Measurements from ENCODE around the gene CASP10. TPM values are rescaled to one million over a fixed set of nuclear protein-coding genes. Genes with fewer than 3 reads are reported as not detected.

The CASP10 gene
- total and polyA plus RNA-seq, 2 of the 13 experiments (the other 11 are each of a cell fraction or from before 2014, with no cell fraction given): 22.2 to 23.8 TPM

- in situ Hi-C loops (cut with HindIII; ENCODE audit: extremely low pct_ligation_motif_present, low pct_unique_long_range_greater_than_20kb) (no loop called here), intact Hi-C loops (cut with micrococcal nuclease; ENCODE audit: unreplicated experiment) (no loop called here)
- peaks cover 22 to 49% of the 10 kb centered on the region in 2 experiments for H3K36me3 ChIP-seq (replicated peaks in 1 of 2; ENCODE audit: control insufficient read depth in 1 of 2, insufficient read depth in 2 of 2, low read length in 2 of 2)
- no peaks in the 10 kb centered on the region for H3K27me3 ChIP-seq (ENCODE audit: control insufficient read depth in 1 of 2, insufficient read depth in 2 of 2, low read length in 2 of 2)
- no peak overlapping the region for H2AFZ ChIP-seq (ENCODE audit: low read length)
- ChIA-PET CTCF (ENCODE audit: low intra/inter-chr PET ratio, low total read pairs) (no interaction called here), POLR2A (no interaction called here)
- no peak overlapping the region for H3K27ac ChIP-seq (ENCODE audit: extremely low read length, insufficient read depth, low read length)
- H3K4me2 ChIP-seq (ENCODE audit: low read depth, low read length): no peak overlapping the region
- 95% methylated on average over 2 of the region's 2 CpGs for WGBS (ENCODE audit: low lambda C conversion rate)
- no peaks in the 10 kb centered on the region for H4K20me1 ChIP-seq (ENCODE audit: insufficient read depth, low read length)
- H3K9ac ChIP-seq (ENCODE audit: insufficient read depth, low read depth, low read length): no peak overlapping the region
- DNase-seq (ENCODE audit: low spot score): peak; percentile 30
- TF ChIP-seq ZNF550 (CRISPR knock-in tag; IDR thresholded peaks at IDR 0.05; ENCODE audit: borderline replicate concordance) (no peak), ZNF644 (CRISPR knock-in tag; IDR thresholded peaks at IDR 0.05; ENCODE audit: low read depth) (no peak)
- H3K79me2 ChIP-seq (ENCODE audit: insufficient read depth, low read length): no peaks in the 10 kb centered on the region
- no TSS peak for BruUV-seq (replicated peaks)
- FAIRE-seq: no peak
- H3K9me3 ChIP-seq (ENCODE audit: low read length): no peaks in the 10 kb centered on the region
- H3K4me3 ChIP-seq (replicated peaks in 1 of 3; ENCODE audit: insufficient read depth in 1 of 3, low read depth in 2 of 3, low read length in 3 of 3): no peak overlapping the region
- no peak; the same call in 2 of the 3 replicates for ATAC-seq
- peaks cover 12% of the 10 kb centered on the region; the same call in 1 of the 2 replicates for H3K4me1 ChIP-seq (ENCODE audit: insufficient read depth, low read length)
Measured at GRCh38 chr2:201269764-201270163, 86.8 kb downstream of the CASP10 start.

- H3K4me2 ChIP-seq (ENCODE audit: low read depth, low read length): no peak overlapping the region
- H3K4me1 ChIP-seq (ENCODE audit: insufficient read depth, low read length): peaks cover 12% of the 10 kb centered on the region; the same call in 1 of the 2 replicates
- no TSS peak for BruUV-seq (replicated peaks)
- DNase-seq (ENCODE audit: low spot score) (no peak), FAIRE-seq (no peak), ATAC-seq (no peak; the same call in 2 of the 3 replicates)
- no peak overlapping the region for H3K4me3 ChIP-seq (replicated peaks in 1 of 3; ENCODE audit: insufficient read depth in 1 of 3, low read depth in 2 of 3, low read length in 3 of 3)
- in situ Hi-C loops (cut with HindIII; ENCODE audit: extremely low pct_ligation_motif_present, low pct_unique_long_range_greater_than_20kb): no loop called here
- H3K36me3 ChIP-seq (replicated peaks in 1 of 2; ENCODE audit: control insufficient read depth in 1 of 2, insufficient read depth in 2 of 2, low read length in 2 of 2): peaks cover 25 to 56% of the 10 kb centered on the region in 2 experiments
- 98% methylated on average over 9 of the region's 9 CpGs for WGBS (ENCODE audit: low lambda C conversion rate)
- intact Hi-C loops (cut with micrococcal nuclease; ENCODE audit: unreplicated experiment): no loop called here
- TF ChIP-seq ZNF121 (CRISPR knock-in tag; IDR thresholded peaks at IDR 0.05) (peak; percentile 76), SKI (IDR thresholded peaks at IDR 0.05; ENCODE audit: partially characterized antibody) (no peak)
- no peaks in the 10 kb centered on the region for H4K20me1 ChIP-seq (ENCODE audit: insufficient read depth, low read length)
- no peaks in the 10 kb centered on the region for H3K9me3 ChIP-seq (ENCODE audit: low read length)
- H3K27ac ChIP-seq (ENCODE audit: extremely low read length, insufficient read depth, low read length): no peak overlapping the region
- H2AFZ ChIP-seq (ENCODE audit: low read length): no peak overlapping the region
- no peaks in the 10 kb centered on the region for H3K79me2 ChIP-seq (ENCODE audit: insufficient read depth, low read length)
- ChIA-PET CTCF (ENCODE audit: low intra/inter-chr PET ratio, low total read pairs) (no interaction called here), POLR2A (no interaction called here)
- H3K27me3 ChIP-seq (ENCODE audit: control insufficient read depth in 1 of 2, insufficient read depth in 2 of 2, low read length in 2 of 2): no peaks in the 10 kb centered on the region
- H3K9ac ChIP-seq (ENCODE audit: insufficient read depth, low read depth, low read length): no peak overlapping the region
Measured at GRCh38 chr2:201270293-201271001, 87.5 kb downstream of the CASP10 start.

Measured in HepG2 (cell line).